Pancreas (tissue), 10 donors: ENCODE measurements around the gene KIAA1191. TPM values are rescaled to one million over a fixed set of nuclear protein-coding genes. Genes with fewer than 3 reads are reported as not detected.

ENCODE experiments used
- ATAC-seq, 4 donors: fragments of 200-7000 bp; cut with Tn5 transposase; one replicate each; pipeline versions ENCODE4 v1.8.0 to v1.9.1; 2020; ENCODE audit warnings: mild to moderate bottlenecking in 4 of 4, moderate library complexity in 4 of 4
- DNase-seq, 6 donors: peaks; one replicate each; pipeline ENCODE4 v3.0.0-alpha.2; 2020
- FAIRE-seq: peaks from 2 replicates; lab custom pipeline; 2012; peaks lifted over from hg19 to GRCh38; lab: Jason Lieb, UNC
- H3K27ac ChIP-seq, 4 donors: fragments of 200-600 bp; sonication (generic); 1 replicate in 3 of 4; 2 replicates in 1 of 4; pipeline versions ENCODE4 v1.5.0 to v1.8.0; 2020
- H3K27me3 ChIP-seq, 4 donors: fragments of 200-600 bp; one replicate each; pipeline ENCODE4 v1.8.0; 2021
- H3K36me3 ChIP-seq, 3 donors: fragments of 200-600 bp; sonication (generic) in 1 of 3; one replicate each; pipeline versions ENCODE4 v1.5.0 to v1.8.0; 2020 to 2021
- H3K4me1 ChIP-seq, 3 donors: fragments of 200-600 bp; one replicate each; pipeline ENCODE4 v1.8.0; 2021
- H3K4me3 ChIP-seq, 4 donors: fragments of 200-600 bp; sonication (generic) in 2 of 4; one replicate each; pipeline versions ENCODE4 v1.5.0 to v1.8.0; 2020 to 2021
- H3K9me3 ChIP-seq, 4 donors: fragments of 200-600 bp; one replicate each; pipeline ENCODE4 v1.8.0; 2021
- WGBS, 2 donors: extraction: QIAGEN DNeasy Blood & Tissue Kit; methylation state at CpG; one replicate each; pipeline ENCODE4 v1.1.7; 2013; 5-methylcytosine and 5-hydroxymethylcytosine counted together
- intact Hi-C, 3 donors: fragments of 100-400 bp; cut with DNase I; formaldehyde crosslinking; loops; one replicate each; pipeline versions ENCODE4 v1.11.1 to v1.14.2; 2022
- polyA plus RNA-seq, 2 donors: library from polyadenylated mRNA; stranded (reverse); fragments of 200-250 nt; gene quantifications; one replicate each; pipeline ENCODE4 v1.2.3, GENCODE V29; 2013
- total RNA-seq, 6 donors: library from RNA; stranded (reverse); fragmentation: NEBNext Ultra II Directional in 4 of 6; extraction: Animal tissue kit (Norgen Biotek cat#: 25700) in 4 of 6; gene quantifications; one replicate each; pipeline versions ENCODE4 v1.2.1 to v1.2.4, GENCODE V29; 2021 to 2023
- TF ChIP-seq, protein P1 (sequence below), 4 donors: fragments of 200-600 bp; sonication (generic) in 3 of 4; IDR thresholded peaks; one replicate each; pipeline versions ENCODE4 v1.5.0 to v1.8.0; 2021; ENCODE audit warnings: antibody characterized with exemption in 4 of 4
- donor health status: healthy with polysubstance abuse.
- donor health status: DM: no; HTN: no; CAD: no; lungs with moderate emphysema.
- donor health status: DM: no; HTN: no; CAD: no.
- donor health status: control.
- donor health status: control.
- donor health status: Bipolar disorder and iron deficiency.
- donor health status: DM: yes; HTN: yes; CAD: no.
- donor health status: DM: no; HTN: no; CAD: no.
- donor health status: DM: no; HTN: no; CAD: no.
- donor health status: DM: yes; HTN: yes; CAD: no.

KIAA1191 gene
- total and polyA plus RNA-seq, 8 donors = 28.7 to 58.5 (median 42.2) TPM

DNA sequence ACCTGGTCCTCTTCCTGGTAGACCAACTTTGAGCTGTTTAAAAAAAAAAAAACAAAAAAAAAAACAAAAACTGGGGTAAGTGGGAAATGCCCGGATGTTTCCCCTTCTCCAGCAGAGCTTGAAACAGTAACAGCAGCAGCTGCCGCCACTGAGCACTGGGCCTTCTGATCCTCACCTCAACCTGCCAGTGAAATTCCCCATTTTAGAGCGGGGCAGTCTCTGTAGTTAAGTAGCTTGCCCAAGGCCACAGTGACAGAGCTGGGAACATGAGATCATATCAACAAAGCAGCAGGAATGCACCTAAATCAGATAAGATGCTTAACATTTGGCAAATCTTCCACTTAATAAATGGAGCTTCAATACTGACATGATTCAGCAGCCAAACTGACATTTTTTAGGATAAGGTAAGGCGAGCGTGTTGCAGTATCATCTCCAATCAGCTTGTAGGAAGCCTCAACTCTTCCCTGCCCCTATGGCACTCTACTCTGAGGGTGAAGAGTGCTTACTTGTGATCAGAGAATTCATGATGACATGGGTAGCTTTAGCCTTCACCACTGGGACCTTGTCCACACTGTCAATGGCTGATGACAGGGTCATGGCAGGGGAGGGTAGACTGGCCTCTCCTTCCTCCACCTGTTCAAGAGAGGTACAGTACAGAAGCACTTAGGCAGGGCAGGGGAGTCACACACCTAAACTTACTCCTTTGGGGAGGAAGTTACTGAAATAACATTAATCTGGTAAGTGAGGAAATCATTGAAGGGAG is 9.3 kb downstream of the KIAA1191 start:
- ATAC-seq (peak in 2 of 4 donors; percentile 27 to 78), DNase-seq (no peak), FAIRE-seq (no peak)
- WGBS, 2 donors = 88 to 91% methylated on average over 5 of the region's 5 CpGs
- Histone ChIP-seq H3K9me3 (no peaks in the 10 kb centered on the region), H3K27me3 (no peaks in the 10 kb centered on the region), H3K27ac (peak overlapping the region in 1 of 4 donors; percentile 15), H3K4me3 (no peak overlapping the region), H3K4me1 (no peaks in the 10 kb centered on the region), H3K36me3 (peaks cover 0 to 44% (median 22%) of the 10 kb centered on the region in 3 donors)
- TF ChIP-seq, protein P1, sequence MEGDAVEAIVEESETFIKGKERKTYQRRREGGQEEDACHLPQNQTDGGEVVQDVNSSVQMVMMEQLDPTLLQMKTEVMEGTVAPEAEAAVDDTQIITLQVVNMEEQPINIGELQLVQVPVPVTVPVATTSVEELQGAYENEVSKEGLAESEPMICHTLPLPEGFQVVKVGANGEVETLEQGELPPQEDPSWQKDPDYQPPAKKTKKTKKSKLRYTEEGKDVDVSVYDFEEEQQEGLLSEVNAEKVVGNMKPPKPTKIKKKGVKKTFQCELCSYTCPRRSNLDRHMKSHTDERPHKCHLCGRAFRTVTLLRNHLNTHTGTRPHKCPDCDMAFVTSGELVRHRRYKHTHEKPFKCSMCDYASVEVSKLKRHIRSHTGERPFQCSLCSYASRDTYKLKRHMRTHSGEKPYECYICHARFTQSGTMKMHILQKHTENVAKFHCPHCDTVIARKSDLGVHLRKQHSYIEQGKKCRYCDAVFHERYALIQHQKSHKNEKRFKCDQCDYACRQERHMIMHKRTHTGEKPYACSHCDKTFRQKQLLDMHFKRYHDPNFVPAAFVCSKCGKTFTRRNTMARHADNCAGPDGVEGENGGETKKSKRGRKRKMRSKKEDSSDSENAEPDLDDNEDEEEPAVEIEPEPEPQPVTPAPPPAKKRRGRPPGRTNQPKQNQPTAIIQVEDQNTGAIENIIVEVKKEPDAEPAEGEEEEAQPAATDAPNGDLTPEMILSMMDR (IDR thresholded peaks at IDR 0.05) = no peak
- intact Hi-C loops = no loop called here

DNA sequence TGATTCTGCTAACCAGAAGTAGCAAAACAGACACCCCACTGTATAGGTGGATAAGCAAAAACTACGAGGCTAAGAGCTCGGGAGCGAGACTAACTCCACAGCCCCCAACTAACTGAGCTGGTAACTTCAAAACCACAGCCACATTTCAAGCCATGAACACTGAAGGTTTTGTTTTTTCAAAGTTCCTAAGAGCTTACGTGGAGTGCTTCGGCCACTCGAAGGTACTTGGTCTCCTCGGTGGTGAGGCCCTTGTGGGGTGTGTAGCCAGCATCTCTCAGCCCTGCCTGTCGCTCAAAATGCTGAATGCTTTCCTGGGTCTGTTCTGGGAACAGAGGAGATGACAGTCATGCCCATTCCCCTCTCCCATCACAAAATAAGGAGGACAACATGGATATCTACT is 11.1 kb downstream of the KIAA1191 start:
- Histone ChIP-seq H3K36me3 (peaks cover 0 to 63% (median 37%) of the 10 kb centered on the region in 3 donors), H3K27me3 (no peaks in the 10 kb centered on the region), H3K4me1 (no peaks in the 10 kb centered on the region), H3K27ac (no peak overlapping the region), H3K4me3 (no peak overlapping the region), H3K9me3 (no peaks in the 10 kb centered on the region)
- TF ChIP-seq, protein P1 (IDR thresholded peaks at IDR 0.05) = no peak
- intact Hi-C loops = no loop called here
- no peak for ATAC-seq
- no peak for DNase-seq
- FAIRE-seq = no peak
- WGBS, 2 donors = 97 to 98% methylated on average over 8 of the region's 8 CpGs

DNA sequence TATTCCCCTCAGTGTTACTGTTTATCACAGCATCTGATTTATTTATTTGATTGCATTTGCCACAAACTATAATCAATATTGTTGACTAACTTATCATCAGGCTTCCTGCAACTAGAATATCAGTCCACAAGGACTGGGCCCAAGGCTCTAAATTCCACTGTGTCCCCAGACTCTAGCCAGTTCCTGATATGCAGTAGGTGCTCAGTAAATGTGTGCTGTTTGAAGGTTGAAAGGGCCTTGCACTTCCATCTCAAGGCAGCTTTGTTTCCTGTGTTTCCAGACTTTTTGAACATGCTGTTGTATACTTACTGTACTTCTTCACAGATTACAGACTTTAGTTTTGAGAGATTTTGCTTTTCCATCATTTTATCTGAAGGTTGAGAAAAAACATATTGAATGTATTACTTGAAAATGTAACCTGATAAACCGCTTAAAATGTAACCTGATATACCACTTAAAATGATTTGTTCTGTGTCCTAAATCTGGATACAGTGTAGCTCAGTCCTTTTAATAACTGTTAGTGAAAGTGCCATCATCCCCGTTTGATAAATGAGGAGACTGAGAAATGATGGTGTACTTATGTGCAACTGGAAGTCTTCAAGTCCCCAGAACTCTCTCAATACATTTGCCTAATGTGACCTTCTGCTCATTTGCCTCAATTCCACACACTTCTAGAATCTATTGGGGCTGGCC is 18.7 kb downstream of the KIAA1191 start:
- ATAC-seq = no peak
- Histone ChIP-seq H3K9me3 (no peaks in the 10 kb centered on the region), H3K4me3 (no peak overlapping the region), H3K36me3 (peaks cover 0 to 42% (median 27%) of the 10 kb centered on the region in 3 donors), H3K27me3 (no peaks in the 10 kb centered on the region), H3K4me1 (no peaks in the 10 kb centered on the region), H3K27ac (no peak overlapping the region)
- no peak for FAIRE-seq
- TF ChIP-seq, protein P1 (IDR thresholded peaks at IDR 0.05) = no peak
- intact Hi-C loops = no loop called here
- no peak for DNase-seq
- WGBS, 2 donors = 56 to 81% methylated on average over 2 of the region's 2 CpGs

DNA sequence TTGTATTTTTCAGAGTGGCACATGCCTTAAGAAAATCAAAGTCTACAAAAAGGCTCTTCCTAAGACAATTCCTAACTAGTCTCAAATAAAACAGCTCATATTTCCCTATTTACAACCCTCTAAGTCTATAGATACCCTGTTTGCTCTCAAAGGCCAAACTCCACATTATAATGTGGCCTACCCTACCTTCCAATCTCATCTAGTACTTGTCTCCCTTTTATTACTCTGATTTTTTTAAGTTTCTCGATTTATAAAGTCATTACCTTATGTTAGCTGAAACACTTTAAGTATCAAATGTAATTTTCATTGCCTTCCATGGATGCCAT is 19.4 kb downstream of the KIAA1191 start:
- FAIRE-seq = no peak
- 95 to 96% methylated on average over 1 of the region's 1 CpG for WGBS, 2 donors
- peaks cover 0 to 42% (median 28%) of the 10 kb centered on the region in 3 donors for H3K36me3 ChIP-seq
- TF ChIP-seq, protein P1 (IDR thresholded peaks at IDR 0.05) = no peak
- H3K27ac ChIP-seq = no peak overlapping the region
- intact Hi-C loops = no loop called here
- DNase-seq = no peak
- no peaks in the 10 kb centered on the region for H3K27me3 ChIP-seq
- no peak for ATAC-seq
- H3K4me3 ChIP-seq = no peak overlapping the region
- no peaks in the 10 kb centered on the region for H3K9me3 ChIP-seq
- H3K4me1 ChIP-seq = no peaks in the 10 kb centered on the region
